MCF 10A (cell line): ENCODE data around the gene SEC24C. TPM values are rescaled to one million over a fixed set of nuclear protein-coding genes. Genes with fewer than 3 reads are reported as not detected.

ENCODE experiments used
- BruUV-seq: library from RNA; stranded (reverse); fragments of 400-500 nt; replicated peaks from 2 replicates; lab custom pipeline; 2021; lab: Mats Ljungman, UMichigan
- CTCF ChIA-PET: fragments of 300-600 bp; sonication (Branson Sonifier 250); formaldehyde crosslinking; extraction: SDS; loops from one replicate; lab custom pipeline; 2021; ENCODE audit warnings: antibody characterized with exemption, inconsistent platforms; lab: Yijun Ruan, JAX
- POLR2A ChIA-PET: fragments of 300-600, 350-650 bp; sonication (Branson Sonifier 250); formaldehyde crosslinking; extraction: SDS; loops from one replicate; lab custom pipeline; 2020; ENCODE audit warnings: antibody characterized with exemption, inconsistent platforms; lab: Yijun Ruan, JAX
- DNase-seq: peaks from one replicate; pipeline ENCODE4 v3.0.0-alpha.2; 2018; ENCODE audit not compliant: unreplicated experiment
- H3K27ac Mint-ChIP-seq: one replicate; pipeline ENCODE4 v1.8.0; 2022; ENCODE audit warnings: mild to moderate bottlenecking, low read depth, mixed read lengths; ENCODE audit not compliant: unreplicated experiment
- H3K27me3 Mint-ChIP-seq: one replicate; pipeline ENCODE4 v1.8.0; 2022; ENCODE audit warnings: mixed read lengths; ENCODE audit not compliant: insufficient read depth, unreplicated experiment
- H3K36me3 Mint-ChIP-seq: one replicate; pipeline ENCODE4 v1.8.0; 2022; ENCODE audit warnings: mild to moderate bottlenecking, moderate library complexity, mixed read lengths; ENCODE audit not compliant: insufficient read depth, unreplicated experiment
- H3K4me1 Mint-ChIP-seq: one replicate; pipeline ENCODE4 v1.8.0; 2022; ENCODE audit warnings: mixed read lengths; ENCODE audit not compliant: insufficient read depth, unreplicated experiment
- H3K4me3 Mint-ChIP-seq: one replicate; pipeline ENCODE4 v1.8.0; 2022; ENCODE audit warnings: mild to moderate bottlenecking, moderate library complexity, mixed read lengths; ENCODE audit not compliant: unreplicated experiment
- H3K9me3 Mint-ChIP-seq: one replicate; pipeline ENCODE4 v1.8.0; 2022; ENCODE audit warnings: mixed read lengths; ENCODE audit not compliant: unreplicated experiment
- CTCF ChIP-seq: fragments of 200-600 bp; IDR thresholded peaks from one replicate; pipeline ENCODE4 v1.8.0; 2022; ENCODE audit warnings: antibody characterized with exemption, mild to moderate bottlenecking; ENCODE audit not compliant: unreplicated experiment
- intact Hi-C: fragments of 100-400 bp; cut with micrococcal nuclease; formaldehyde crosslinking; loops from 2 replicates; pipeline ENCODE4 v1.14.1; 2022
- total RNA-seq: library from RNA; stranded (reverse); gene quantifications from 2 replicates; pipeline ENCODE4 v1.2.3, GENCODE V29; 2022

Gene SEC24C
- total RNA-seq, 1 experiment from 2014 or later, result 78.0 TPM

- H3K27me3 Mint-ChIP-seq, result no peaks in the 10 kb centered on the region
- CTCF ChIA-PET, result interaction anchor here (0.5 to 1.2 kb wide), 7 partner anchors 10 to 107 kb away, joined by 3 to 5 read pairs (median 3); no protein-coding TSS in a partner anchor
- POLR2A ChIA-PET, result interaction anchor here (0.6 to 6.7 kb wide), 19 partner anchors 10 to 1344 kb away, joined by 3 to 202 read pairs (median 5); partner anchors contain the start of genes CHCHD1, SEC24C and ZSWIM8
- H3K4me1 Mint-ChIP-seq, result peaks cover 31% of the 10 kb centered on the region
- intact Hi-C loops, result loop anchor here (1.0 to 5.0 kb wide), 2 partner anchors 10 to 40 kb away; partner anchors contain the start of gene CHCHD1
- H3K9me3 Mint-ChIP-seq, result no peaks in the 10 kb centered on the region
- no peak for TF ChIP-seq CTCF
- H3K36me3 Mint-ChIP-seq, result peaks cover 81% of the 10 kb centered on the region
- H3K4me3 Mint-ChIP-seq, result peak overlapping the region; percentile 92
- BruUV-seq, result no TSS peak
- peak; percentile 73 for DNase-seq
- H3K27ac Mint-ChIP-seq, result peak overlapping the region; percentile 79
These were observed 28.3 kb downstream of the SEC24C start for GRCh38 chr10:73772281-73773151.

GRCh38 chr10:73773152-73773879 lies 29.1 kb downstream of the SEC24C start:
- intact Hi-C loops, result loop anchor here (5.0 kb wide), 1 partner anchor 41 kb away; no protein-coding TSS in a partner anchor

GRCh38 chr10:73774637-73775036 lies 30.5 kb downstream of the SEC24C start:
- POLR2A ChIA-PET, result interaction anchor here (1.2 to 6.7 kb wide), 6 partner anchors 9 to 44 kb away, joined by 6 to 202 read pairs (median 48); partner anchors contain the start of genes CHCHD1, SEC24C and ZSWIM8
- intact Hi-C loops, result loop anchor here (1.0 to 5.0 kb wide), 2 partner anchors 42 to 105 kb away; no protein-coding TSS in a partner anchor
- Mint-ChIP-seq H3K27ac (peak overlapping the region; percentile 20), H3K27me3 (no peaks in the 10 kb centered on the region), H3K36me3 (peaks cover 80% of the 10 kb centered on the region), H3K9me3 (no peaks in the 10 kb centered on the region), H3K4me3 (peak overlapping the region; percentile 92), H3K4me1 (peaks cover 31% of the 10 kb centered on the region)
- CTCF ChIA-PET, result interaction anchor here (1.0 to 1.3 kb wide), 2 partner anchors 9 to 166 kb away, joined by 4 to 5 read pairs; no protein-coding TSS in a partner anchor
- no TSS peak for BruUV-seq
- DNase-seq, result peak; percentile 42
- TF ChIP-seq CTCF, result peak; percentile 6

More at GRCh38 chr10:73773152-73773879, 29.1 kb downstream of the SEC24C start:
- H3K4me1 Mint-ChIP-seq, result peaks cover 31% of the 10 kb centered on the region
- no peaks in the 10 kb centered on the region for H3K9me3 Mint-ChIP-seq
- peaks cover 80% of the 10 kb centered on the region for H3K36me3 Mint-ChIP-seq
- ChIA-PET CTCF (interaction anchor here (0.5 to 1.2 kb wide), 9 partner anchors 8 to 247 kb away, joined by 3 to 5 read pairs (median 3); partner anchors contain the start of gene SEC24C), POLR2A (interaction anchor here (0.6 to 6.7 kb wide), 18 partner anchors 10 to 1343 kb away, joined by 3 to 202 read pairs (median 6); partner anchors contain the start of genes CHCHD1, SEC24C and ZSWIM8)
- DNase-seq, result no peak
- peak overlapping the region; percentile 79 for H3K27ac Mint-ChIP-seq
- TSS peak; percentile 8 for BruUV-seq
- H3K27me3 Mint-ChIP-seq, result no peaks in the 10 kb centered on the region
- no peak for TF ChIP-seq CTCF
- peak overlapping the region; percentile 92 for H3K4me3 Mint-ChIP-seq
